ENCODE results near the gene PEX26. TPM values are rescaled to one million over a fixed set of nuclear protein-coding genes. Genes with fewer than 3 reads are reported as not detected.
A peak's percentile ranks its signal among the peaks of the same experiment; 100 is the strongest.

Gene PEX26
- total RNA-seq, 1 donor from 2014 or later: 44.9 TPM

DNA sequence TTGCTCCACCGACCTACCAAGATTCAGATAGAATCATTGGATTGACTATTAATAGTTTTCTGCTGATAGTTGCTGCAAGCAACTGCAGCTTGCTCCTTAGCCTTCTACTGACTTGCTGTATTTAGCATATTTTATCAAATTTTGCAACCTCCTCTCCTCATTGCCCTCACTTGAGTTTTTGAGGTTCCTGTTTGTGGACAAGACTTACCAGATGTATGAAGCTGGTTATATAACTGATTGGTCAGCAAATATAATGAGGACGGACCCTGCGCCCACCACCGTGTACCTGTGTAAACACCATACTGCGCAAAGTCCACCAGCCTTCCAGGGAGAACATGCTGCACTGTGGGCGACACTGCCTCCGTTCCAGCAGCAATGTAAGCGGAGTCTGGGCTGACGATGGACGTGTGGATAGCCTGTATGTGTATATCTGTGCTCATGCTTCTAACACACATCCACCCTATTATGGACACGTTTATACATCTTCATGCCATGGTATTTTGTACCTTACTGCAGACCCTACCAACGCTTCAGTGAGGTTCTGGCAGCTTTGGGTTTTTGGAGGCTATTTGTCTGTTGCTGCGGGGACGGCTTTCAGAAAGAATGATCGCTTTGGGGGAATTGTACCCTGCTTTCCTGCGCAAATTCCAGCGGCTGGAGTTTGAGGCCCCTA lies 70.6 kb downstream of the PEX26 start:
- Mint-ChIP-seq H3K4me3 (peak overlapping the region; percentile 33), H3K27me3 (ENCODE audit: low read depth) (peaks cover 13% of the 10 kb centered on the region), H3K36me3 (ENCODE audit: low read depth) (no peaks in the 10 kb centered on the region), H3K4me1 (peaks cover 12% of the 10 kb centered on the region), H3K27ac (ENCODE audit: unreplicated experiment) (no peak overlapping the region), H3K9me3 (no peaks in the 10 kb centered on the region)
- no peak for DNase-seq (ENCODE audit: low read depth, low spot score)
- TF ChIP-seq, protein P1, sequence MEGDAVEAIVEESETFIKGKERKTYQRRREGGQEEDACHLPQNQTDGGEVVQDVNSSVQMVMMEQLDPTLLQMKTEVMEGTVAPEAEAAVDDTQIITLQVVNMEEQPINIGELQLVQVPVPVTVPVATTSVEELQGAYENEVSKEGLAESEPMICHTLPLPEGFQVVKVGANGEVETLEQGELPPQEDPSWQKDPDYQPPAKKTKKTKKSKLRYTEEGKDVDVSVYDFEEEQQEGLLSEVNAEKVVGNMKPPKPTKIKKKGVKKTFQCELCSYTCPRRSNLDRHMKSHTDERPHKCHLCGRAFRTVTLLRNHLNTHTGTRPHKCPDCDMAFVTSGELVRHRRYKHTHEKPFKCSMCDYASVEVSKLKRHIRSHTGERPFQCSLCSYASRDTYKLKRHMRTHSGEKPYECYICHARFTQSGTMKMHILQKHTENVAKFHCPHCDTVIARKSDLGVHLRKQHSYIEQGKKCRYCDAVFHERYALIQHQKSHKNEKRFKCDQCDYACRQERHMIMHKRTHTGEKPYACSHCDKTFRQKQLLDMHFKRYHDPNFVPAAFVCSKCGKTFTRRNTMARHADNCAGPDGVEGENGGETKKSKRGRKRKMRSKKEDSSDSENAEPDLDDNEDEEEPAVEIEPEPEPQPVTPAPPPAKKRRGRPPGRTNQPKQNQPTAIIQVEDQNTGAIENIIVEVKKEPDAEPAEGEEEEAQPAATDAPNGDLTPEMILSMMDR (conservative IDR thresholded peaks at IDR 0.05): no peak

DNA sequence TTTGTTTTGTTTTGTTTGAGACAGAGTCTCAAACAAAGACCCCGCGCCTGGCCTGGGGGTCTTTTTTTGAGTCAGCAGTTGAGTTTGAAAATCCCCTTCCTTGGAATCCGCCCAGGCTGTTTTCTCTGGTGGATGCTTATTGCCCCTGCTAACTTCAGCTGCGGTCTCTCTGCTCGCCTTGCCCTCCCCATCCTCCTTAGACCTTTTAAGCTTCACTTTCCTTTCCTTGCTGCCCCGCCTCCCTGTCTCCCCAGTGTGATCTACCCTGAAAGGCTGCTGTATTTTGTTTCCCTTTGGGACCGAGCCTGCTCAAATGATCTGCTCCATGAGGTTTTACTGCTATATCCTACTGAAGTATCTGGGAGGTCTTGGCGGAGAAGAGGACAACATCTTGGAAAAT lies 74.7 kb downstream of the PEX26 start:
- no peak overlapping the region for H3K27ac Mint-ChIP-seq (ENCODE audit: unreplicated experiment)
- TF ChIP-seq, protein P1 (conservative IDR thresholded peaks at IDR 0.05): no peak
- H3K9me3 Mint-ChIP-seq: no peaks in the 10 kb centered on the region
- no peaks in the 10 kb centered on the region for H3K36me3 Mint-ChIP-seq (ENCODE audit: low read depth)
- H3K27me3 Mint-ChIP-seq (ENCODE audit: low read depth): peaks cover 13% of the 10 kb centered on the region
- H3K4me3 Mint-ChIP-seq: peak overlapping the region; percentile 22
- DNase-seq (ENCODE audit: low read depth, low spot score): no peak
- H3K4me1 Mint-ChIP-seq: peaks cover 12% of the 10 kb centered on the region

GRCh38 chr22:18154821-18155390 lies 77.1 kb downstream of the PEX26 start:
- no peak overlapping the region for H3K4me3 Mint-ChIP-seq
- no peaks in the 10 kb centered on the region for H3K9me3 Mint-ChIP-seq
- no peaks in the 10 kb centered on the region for H3K36me3 Mint-ChIP-seq (ENCODE audit: low read depth)
- DNase-seq (ENCODE audit: low read depth, low spot score): no peak
- no peak overlapping the region for H3K27ac Mint-ChIP-seq (ENCODE audit: unreplicated experiment)
- peaks cover 9% of the 10 kb centered on the region for H3K27me3 Mint-ChIP-seq (ENCODE audit: low read depth)
- peaks cover 12% of the 10 kb centered on the region for H3K4me1 Mint-ChIP-seq
- TF ChIP-seq, protein P1 (conservative IDR thresholded peaks at IDR 0.05): no peak

Other genes with a start within 250 kb of the PEX26 start
- gene MICAL3, start 53.4 kb upstream of the PEX26 start, total RNA-seq: 84.5 and 87.1 TPM in 2 replicates
- 2.0 and 2.8 TPM in 2 replicates for gene TUBA8, start 32.8 kb downstream of the PEX26 start, total RNA-seq
- 2.1 and 2.2 TPM in 2 replicates for gene USP18, start 72.2 kb downstream of the PEX26 start, total RNA-seq

All from neural crest cell (in vitro differentiated cells).